HepG2 (cell line): ENCODE results near the gene VEPH1. TPM values are rescaled to one million over a fixed set of nuclear protein-coding genes. Genes with fewer than 3 reads are reported as not detected.

Experiments used
- ATAC-seq: fragments of 200-7000 bp; cut with Tn5 transposase; 3 replicates; pipeline ENCODE4 v1.9.1; 2020; ENCODE audit warnings: mild to moderate bottlenecking, moderate library complexity
- BruUV-seq: library from RNA; stranded (reverse); fragments of 400-500 nt; replicated peaks from 2 replicates; lab custom pipeline; 2021; lab: Mats Ljungman, UMichigan
- CTCF ChIA-PET: fragments of 300-600 bp; formaldehyde crosslinking; extraction: SDS; loops from one replicate; lab custom pipeline; 2021; ENCODE audit warnings: low total read pairs, inconsistent platforms, low intra/inter-chr PET ratio; lab: Yijun Ruan, JAX
- POLR2A ChIA-PET: fragments of 350-600 bp; sonication (Branson Sonifier 250); formaldehyde crosslinking; loops from one replicate; lab custom pipeline; 2020; ENCODE audit warnings: antibody characterized with exemption, inconsistent platforms; lab: Yijun Ruan, JAX
- DNase-seq: peaks from one replicate; pipeline ENCODE4 v3.0.0-alpha.2; 2015; ENCODE audit warnings: low spot score
- FAIRE-seq: peaks from 3 replicates; lab custom pipeline; 2011; peaks lifted over from hg19 to GRCh38; lab: Jason Lieb, UNC
- H2AFZ ChIP-seq: one replicate; pipeline ENCODE4 v1.6.1; 2011; ENCODE audit warnings: low read length, inconsistent platforms
- H3K27ac ChIP-seq: fragments of 300-600 bp; 3 replicates; pipeline ENCODE4 v1.8.0; 2011; ENCODE audit warnings: mixed run types, mild to moderate bottlenecking, mixed read lengths, low read length, inconsistent platforms; ENCODE audit not compliant: insufficient read depth; ENCODE audit errors: extremely low read length
- H3K27me3 ChIP-seq, 2 experiments: fragments of 200-600 bp in 1 of 2; 2 replicates in 1 of 2; 3 replicates in 1 of 2; pipeline versions ENCODE4 v1.6.0 to v1.8.0; 2011; ENCODE audit warnings: low read length in 2 of 2, mild to moderate bottlenecking in 2 of 2, moderate library complexity in 2 of 2, inconsistent platforms in 1 of 2; ENCODE audit not compliant: insufficient read depth in 2 of 2, control insufficient read depth in 1 of 2
- H3K36me3 ChIP-seq, 2 experiments: fragments of 200-600 bp in 1 of 2; replicated peaks in 1 of 2; 2 replicates in 1 of 2; 3 replicates in 1 of 2; pipeline versions ENCODE4 v1.5.1 to v1.8.0; 2011; ENCODE audit warnings: low read length in 2 of 2, inconsistent platforms in 1 of 2; ENCODE audit not compliant: insufficient read depth in 2 of 2, control insufficient read depth in 1 of 2
- H3K4me1 ChIP-seq: 2 replicates; pipeline ENCODE4 v1.5.1; 2012; ENCODE audit warnings: low read length, inconsistent platforms; ENCODE audit not compliant: insufficient read depth
- H3K4me2 ChIP-seq: 2 replicates; pipeline ENCODE4 v1.6.0; 2011; ENCODE audit warnings: low read depth, low read length, inconsistent platforms
- H3K4me3 ChIP-seq, 3 experiments: fragments of 200-600 bp in 1 of 3; sonication (generic), shearing (Covaris generic) in 1 of 3; replicated peaks in 1 of 3; 2 replicates each; pipeline ENCODE4 v1.5.1; 2011 to 2016; ENCODE audit warnings: low read length in 3 of 3, inconsistent platforms in 2 of 3, low read depth in 2 of 3, mild to moderate bottlenecking in 2 of 3, control low read depth in 1 of 3, mixed read lengths in 1 of 3; ENCODE audit not compliant: insufficient read depth in 1 of 3
- H3K79me2 ChIP-seq: one replicate; pipeline ENCODE4 v1.6.1; 2011; ENCODE audit warnings: low read length, inconsistent platforms; ENCODE audit not compliant: insufficient read depth
- H3K9ac ChIP-seq: 2 replicates; pipeline ENCODE4 v1.6.0; 2011; ENCODE audit warnings: mild to moderate bottlenecking, low read depth, low read length, inconsistent platforms; ENCODE audit not compliant: insufficient read depth
- H3K9me3 ChIP-seq: 2 replicates; pipeline ENCODE4 v1.5.1; 2012; ENCODE audit warnings: mild to moderate bottlenecking, low read length
- H4K20me1 ChIP-seq: 2 replicates; pipeline ENCODE4 v1.6.0; 2011; ENCODE audit warnings: inconsistent platforms, mild to moderate bottlenecking, low read length, moderate library complexity; ENCODE audit not compliant: insufficient read depth
- ATF7-NPFF ChIP-seq: sonication (generic); formaldehyde crosslinking; IDR thresholded peaks from 2 replicates; pipeline ENCODE4 v1.8.1; 2023; ENCODE audit warnings: mild to moderate bottlenecking, low read depth, missing genetic modification reagents, moderate library complexity
- CCDC6 ChIP-seq: sonication (generic); formaldehyde crosslinking; IDR thresholded peaks from 2 replicates; pipeline ENCODE4 v1.8.1; 2022; ENCODE audit warnings: mild to moderate bottlenecking, missing genetic modification reagents, moderate library complexity
- ERF ChIP-seq: IDR thresholded peaks from 2 replicates; pipeline ENCODE4 v1.6.1; 2018; ENCODE audit warnings: missing biosample characterization, missing genetic modification reagents
- ETV6 ChIP-seq: sonication (generic); formaldehyde crosslinking; conservative IDR thresholded peaks from 2 replicates; pipeline ENCODE4 v1.4.0; 2020; ENCODE audit warnings: missing genetic modification reagents
- FOSL2 ChIP-seq: sonication (generic); formaldehyde crosslinking; IDR thresholded peaks from 2 replicates; pipeline ENCODE4 v1.4.0; 2020; ENCODE audit warnings: missing genetic modification reagents
- SMC3 ChIP-seq: IDR thresholded peaks from 2 replicates; pipeline ENCODE4 v1.6.1; 2011; ENCODE audit warnings: low read length, improper control_type of control experiment
- TBX3 ChIP-seq: fragments of 450-650 bp; IDR thresholded peaks from 2 replicates; pipeline ENCODE4 v1.6.1; 2017; ENCODE audit warnings: antibody characterized with exemption, mild to moderate bottlenecking, inconsistent platforms, borderline replicate concordance
- U2AF2 ChIP-seq: fragments of 200-400 bp; formaldehyde crosslinking; IDR thresholded peaks from 2 replicates; pipeline ENCODE4 v1.6.1; 2017; ENCODE audit warnings: low read depth, mild to moderate bottlenecking, low read length
- ZNF124 ChIP-seq: sonication (generic); formaldehyde crosslinking; IDR thresholded peaks from 2 replicates; pipeline ENCODE4 v1.4.0; 2020; ENCODE audit warnings: missing genetic modification reagents
- ZNF333 ChIP-seq: sonication (generic); formaldehyde crosslinking; IDR thresholded peaks from 2 replicates; pipeline ENCODE4 v1.4.0; 2020; ENCODE audit warnings: mild to moderate bottlenecking, missing genetic modification reagents, borderline replicate concordance
- ZNF577 ChIP-seq: sonication (generic); formaldehyde crosslinking; IDR thresholded peaks from 2 replicates; pipeline ENCODE4 v1.4.0; 2020; ENCODE audit warnings: mild to moderate bottlenecking, low read depth, missing genetic modification reagents, borderline replicate concordance
- ZNF598 ChIP-seq: sonication (generic); formaldehyde crosslinking; IDR thresholded peaks from 2 replicates; pipeline ENCODE4 v1.5.1; 2020; ENCODE audit warnings: mild to moderate bottlenecking, missing genetic modification reagents, borderline replicate concordance
- ZNF747 ChIP-seq: sonication (generic); formaldehyde crosslinking; IDR thresholded peaks from 2 replicates; pipeline ENCODE4 v1.8.1; 2023; ENCODE audit warnings: missing genetic modification reagents, mild to moderate bottlenecking, borderline replicate concordance
- ZNF883 ChIP-seq: sonication (generic); formaldehyde crosslinking; IDR thresholded peaks from 2 replicates; pipeline ENCODE4 v1.5.1; 2020; ENCODE audit warnings: mild to moderate bottlenecking, missing genetic modification reagents; ENCODE audit errors: not compliant biosample characterization
- WGBS: methylation state at CpG from one replicate; pipeline ENCODE4 v1.1.6; 2017; ENCODE audit warnings: low lambda C conversion rate; 5-methylcytosine and 5-hydroxymethylcytosine counted together
- in situ Hi-C: cut with HindIII; loops from 2 replicates; pipeline ENCODE4 v1.10.0; 2017; ENCODE audit warnings: low pct_unique_long_range_greater_than_20kb; ENCODE audit not compliant: extremely low pct_ligation_motif_present
- intact Hi-C: fragments of 100-400 bp; cut with micrococcal nuclease; formaldehyde crosslinking; loops from one replicate; pipeline ENCODE4 v1.10.0; 2022; ENCODE audit not compliant: unreplicated experiment
- polyA plus RNA-seq, 8 experiments: library from polyadenylated mRNA; depleted of rRNA in 3 of 8; stranded (reverse) in 7 of 8; unstranded in 1 of 8; fragments of >200 nt; fragmentation: Illumina TruSeq in 4 of 8; extraction: Trizol in 4 of 8; gene quantifications; 2 replicates each; pipeline versions ENCODE4 v1.2.1 to v1.2.3, GENCODE V29; 2011 to 2016; ENCODE audit warnings: low read depth in 4 of 8, missing spikeins in 1 of 8, mixed read lengths in 1 of 8; ENCODE audit not compliant: insufficient read depth in 1 of 8
- total RNA-seq, 5 experiments: library from RNA; depleted of rRNA; stranded (reverse); fragments of >200 nt; fragmentation: Illumina TruSeq; extraction: Trizol; gene quantifications; 2 replicates each; pipeline ENCODE4 v1.2.3, GENCODE V29; 2016; ENCODE audit warnings: low read depth in 1 of 5
- TF ChIP-seq, protein P1 (sequence below): sonication (generic); formaldehyde crosslinking; IDR thresholded peaks from 2 replicates; pipeline ENCODE4 v1.8.0; 2022; ENCODE audit warnings: missing genetic modification reagents, mild to moderate bottlenecking, borderline replicate concordance
- TF ChIP-seq, protein P2 (sequence below): sonication (generic); formaldehyde crosslinking; IDR thresholded peaks from 2 replicates; pipeline ENCODE4 v1.9.0; 2022; ENCODE audit warnings: low read depth, missing genetic modification reagents

Gene VEPH1
- total and polyA plus RNA-seq, 2 of the 13 experiments (the other 11 are each of a cell fraction or from before 2014, with no cell fraction given) = not detected

DNA sequence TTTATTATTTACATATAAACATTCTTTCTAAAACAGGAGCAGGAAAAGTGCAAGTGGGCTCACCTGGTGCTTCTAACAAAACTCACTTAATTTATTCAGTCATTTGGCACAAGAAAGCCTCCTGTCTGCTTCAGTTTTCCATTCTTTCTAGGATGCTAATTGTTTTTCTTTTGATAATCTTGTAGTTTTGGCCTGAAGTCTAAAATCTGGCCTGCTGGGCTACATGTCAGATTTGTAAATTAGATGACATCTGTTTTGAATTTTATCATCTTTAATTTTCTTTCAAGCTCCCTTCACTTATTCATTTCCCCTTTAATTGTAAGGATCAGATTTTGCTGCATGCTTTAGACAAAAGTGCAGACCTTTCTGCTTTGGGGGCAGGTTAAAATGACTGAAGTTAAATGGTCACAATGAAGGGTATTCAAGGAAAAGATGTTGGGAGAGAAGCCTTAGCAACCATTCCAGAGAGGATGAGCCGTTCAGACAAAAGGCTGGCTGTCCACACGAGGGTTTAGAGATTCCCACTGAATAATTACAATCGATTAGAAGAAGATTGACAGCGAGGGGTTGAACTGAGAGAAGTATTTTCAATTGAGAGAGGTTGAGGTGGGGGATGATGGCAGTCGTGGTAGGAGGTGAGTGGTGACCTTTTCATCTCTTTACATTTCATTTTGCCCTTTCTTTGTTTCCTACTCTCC is 126.5 kb downstream of the VEPH1 start (continued):
- TF ChIP-seq, protein P1, sequence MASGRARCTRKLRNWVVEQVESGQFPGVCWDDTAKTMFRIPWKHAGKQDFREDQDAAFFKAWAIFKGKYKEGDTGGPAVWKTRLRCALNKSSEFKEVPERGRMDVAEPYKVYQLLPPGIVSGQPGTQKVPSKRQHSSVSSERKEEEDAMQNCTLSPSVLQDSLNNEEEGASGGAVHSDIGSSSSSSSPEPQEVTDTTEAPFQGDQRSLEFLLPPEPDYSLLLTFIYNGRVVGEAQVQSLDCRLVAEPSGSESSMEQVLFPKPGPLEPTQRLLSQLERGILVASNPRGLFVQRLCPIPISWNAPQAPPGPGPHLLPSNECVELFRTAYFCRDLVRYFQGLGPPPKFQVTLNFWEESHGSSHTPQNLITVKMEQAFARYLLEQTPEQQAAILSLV (CRISPR knock-in tag) = no peak
- TF ChIP-seq CCDC6 (CRISPR knock-in tag) (no peak), ZNF747 (CRISPR knock-in tag) (no peak), TBX3 (no peak), ZNF598 (CRISPR knock-in tag) (no peak), U2AF2 (no peak), ZNF333 (CRISPR knock-in tag) (no peak), ZNF124 (CRISPR knock-in tag) (no peak)

GRCh38 chr3:157375342-157375986 is 127.8 kb downstream of the VEPH1 start:
- TF ChIP-seq ETV6 (no peak), ZNF577 (no peak), ERF (no peak), ATF7-NPFF (CRISPR knock-in tag) (no peak), ZNF883 (no peak), SMC3 (no peak), FOSL2 (CRISPR knock-in tag) (no peak)
- TF ChIP-seq, protein P2, sequence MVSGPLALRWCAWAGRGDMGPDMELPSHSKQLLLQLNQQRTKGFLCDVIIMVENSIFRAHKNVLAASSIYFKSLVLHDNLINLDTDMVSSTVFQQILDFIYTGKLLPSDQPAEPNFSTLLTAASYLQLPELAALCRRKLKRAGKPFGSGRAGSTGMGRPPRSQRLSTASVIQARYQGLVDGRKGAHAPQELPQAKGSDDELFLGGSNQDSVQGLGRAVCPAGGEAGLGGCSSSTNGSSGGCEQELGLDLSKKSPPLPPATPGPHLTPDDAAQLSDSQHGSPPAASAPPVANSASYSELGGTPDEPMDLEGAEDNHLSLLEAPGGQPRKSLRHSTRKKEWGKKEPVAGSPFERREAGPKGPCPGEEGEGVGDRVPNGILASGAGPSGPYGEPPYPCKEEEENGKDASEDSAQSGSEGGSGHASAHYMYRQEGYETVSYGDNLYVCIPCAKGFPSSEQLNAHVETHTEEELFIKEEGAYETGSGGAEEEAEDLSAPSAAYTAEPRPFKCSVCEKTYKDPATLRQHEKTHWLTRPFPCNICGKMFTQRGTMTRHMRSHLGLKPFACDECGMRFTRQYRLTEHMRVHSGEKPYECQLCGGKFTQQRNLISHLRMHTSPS (CRISPR knock-in tag) = no peak
- Histone ChIP-seq H3K79me2 (no peaks in the 10 kb centered on the region), H3K9me3 (no peaks in the 10 kb centered on the region), H3K9ac (no peak overlapping the region), H3K36me3 (no peaks in the 10 kb centered on the region), H3K4me2 (no peak overlapping the region), H3K4me3 (no peak overlapping the region), H4K20me1 (no peaks in the 10 kb centered on the region), H3K4me1 (no peaks in the 10 kb centered on the region), H3K27ac (no peak overlapping the region), H2AFZ (no peak overlapping the region), H3K27me3 (no peaks in the 10 kb centered on the region; a peak in 1 of 5 replicates)
- no peak for FAIRE-seq
- ATAC-seq = no peak
- WGBS = under 1% methylated on average over 4 of the region's 4 CpGs
- ChIA-PET POLR2A (no interaction called here), CTCF (no interaction called here)
- in situ Hi-C loops = no loop called here
- intact Hi-C loops = no loop called here
- no TSS peak for BruUV-seq
- no peak for DNase-seq
